HG02642 (cell line): ENCODE measurements around the gene EFCAB6.

ENCODE experiments used
- ATAC-seq: cut with Tn5 transposase; IDR thresholded peaks from one replicate; pipeline ENCODE4 v1.9.1; 2021; ENCODE audit warnings: mild to moderate bottlenecking; ENCODE audit not compliant: unreplicated experiment, poor library complexity

The EFCAB6 gene, protein sequence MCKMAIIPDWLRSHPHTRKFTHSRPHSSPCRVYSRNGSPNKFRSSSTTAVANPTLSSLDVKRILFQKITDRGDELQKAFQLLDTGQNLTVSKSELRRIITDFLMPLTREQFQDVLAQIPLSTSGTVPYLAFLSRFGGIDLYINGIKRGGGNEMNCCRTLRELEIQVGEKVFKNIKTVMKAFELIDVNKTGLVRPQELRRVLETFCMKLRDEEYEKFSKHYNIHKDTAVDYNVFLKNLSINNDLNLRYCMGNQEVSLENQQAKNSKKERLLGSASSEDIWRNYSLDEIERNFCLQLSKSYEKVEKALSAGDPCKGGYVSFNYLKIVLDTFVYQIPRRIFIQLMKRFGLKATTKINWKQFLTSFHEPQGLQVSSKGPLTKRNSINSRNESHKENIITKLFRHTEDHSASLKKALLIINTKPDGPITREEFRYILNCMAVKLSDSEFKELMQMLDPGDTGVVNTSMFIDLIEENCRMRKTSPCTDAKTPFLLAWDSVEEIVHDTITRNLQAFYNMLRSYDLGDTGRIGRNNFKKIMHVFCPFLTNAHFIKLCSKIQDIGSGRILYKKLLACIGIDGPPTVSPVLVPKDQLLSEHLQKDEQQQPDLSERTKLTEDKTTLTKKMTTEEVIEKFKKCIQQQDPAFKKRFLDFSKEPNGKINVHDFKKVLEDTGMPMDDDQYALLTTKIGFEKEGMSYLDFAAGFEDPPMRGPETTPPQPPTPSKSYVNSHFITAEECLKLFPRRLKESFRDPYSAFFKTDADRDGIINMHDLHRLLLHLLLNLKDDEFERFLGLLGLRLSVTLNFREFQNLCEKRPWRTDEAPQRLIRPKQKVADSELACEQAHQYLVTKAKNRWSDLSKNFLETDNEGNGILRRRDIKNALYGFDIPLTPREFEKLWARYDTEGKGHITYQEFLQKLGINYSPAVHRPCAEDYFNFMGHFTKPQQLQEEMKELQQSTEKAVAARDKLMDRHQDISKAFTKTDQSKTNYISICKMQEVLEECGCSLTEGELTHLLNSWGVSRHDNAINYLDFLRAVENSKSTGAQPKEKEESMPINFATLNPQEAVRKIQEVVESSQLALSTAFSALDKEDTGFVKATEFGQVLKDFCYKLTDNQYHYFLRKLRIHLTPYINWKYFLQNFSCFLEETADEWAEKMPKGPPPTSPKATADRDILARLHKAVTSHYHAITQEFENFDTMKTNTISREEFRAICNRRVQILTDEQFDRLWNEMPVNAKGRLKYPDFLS (N-terminal part only)

DNA sequence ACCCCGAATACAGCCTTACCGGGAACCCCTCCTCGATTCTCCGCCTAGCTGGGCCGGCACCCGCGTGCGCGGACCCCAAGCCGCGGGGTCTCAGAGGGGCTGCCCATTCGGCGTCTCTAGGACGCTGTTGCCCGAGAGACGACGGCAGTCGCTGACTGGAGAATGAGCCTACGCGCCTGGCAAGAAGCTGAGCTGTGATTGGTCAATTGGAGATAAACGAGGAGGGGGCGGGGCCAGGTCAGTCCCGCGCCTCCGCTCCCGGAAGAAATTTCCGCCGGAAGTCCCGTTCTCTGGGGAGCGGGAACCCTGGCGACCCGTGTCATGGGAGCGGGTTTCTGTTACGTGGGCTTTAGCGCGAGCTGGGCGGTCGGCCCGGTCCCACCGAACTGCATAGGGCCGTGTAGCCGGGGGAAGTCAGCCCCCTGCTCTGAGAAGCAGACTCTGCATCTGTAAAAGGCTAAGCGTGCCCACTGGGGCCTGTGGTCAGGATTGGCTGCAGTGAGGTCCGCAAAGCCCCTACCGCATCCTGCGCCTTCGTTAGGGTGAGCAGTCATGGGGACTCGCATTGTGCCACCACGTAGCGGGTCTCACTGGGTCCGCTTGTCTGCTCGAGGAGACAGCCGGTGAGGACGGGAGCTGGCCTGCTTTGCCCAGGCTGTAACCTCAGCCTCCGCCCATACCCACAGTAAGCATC lies at the start of gene EFCAB6:
Gene EFCAB6 (minus strand): TSS at position 157 of the 694 bp plus-strand sequence. CDS start 29,987 bp downstream, outside the sequence.
- peak; percentile 91 for ATAC-seq

DNA sequence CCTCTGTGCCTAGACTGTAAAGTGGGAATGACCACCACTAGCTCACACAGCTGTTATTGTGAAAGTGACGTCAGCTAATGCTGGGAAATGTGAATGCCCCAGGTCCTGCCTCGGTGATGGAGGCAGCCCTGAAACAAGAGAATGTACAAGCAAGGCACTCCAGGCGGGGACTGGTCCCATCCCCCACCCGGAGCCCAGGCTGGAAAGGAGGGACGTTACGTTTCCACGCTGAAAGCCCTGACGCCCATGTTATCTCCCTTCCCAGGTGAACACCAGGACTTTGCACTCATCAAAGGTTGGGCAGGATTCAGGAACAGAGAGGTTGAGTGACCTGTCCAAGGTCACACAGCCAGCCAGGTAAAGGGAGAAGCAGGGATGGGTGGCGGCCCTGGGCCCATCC lies 49.4 kb upstream of the EFCAB6 start:
- no peak for ATAC-seq

DNA sequence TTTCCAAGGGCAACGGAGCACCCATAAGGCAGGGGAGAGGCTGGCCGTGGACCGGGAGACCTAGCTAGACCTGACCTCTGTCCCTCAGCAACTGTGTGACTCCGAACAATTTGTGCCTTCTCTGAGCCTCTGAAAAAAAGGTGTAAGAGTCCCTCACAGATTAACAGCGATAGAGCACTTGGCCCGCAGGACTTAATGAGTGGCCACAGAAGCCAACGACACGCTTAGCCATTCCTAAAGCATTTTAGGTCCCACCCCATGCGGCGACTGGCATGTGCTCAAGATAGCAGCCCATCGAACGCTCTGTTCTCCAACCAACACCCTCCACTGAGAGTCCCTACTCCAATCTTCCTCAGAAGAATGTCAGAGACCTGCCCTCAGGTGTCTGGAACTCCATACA lies 48.7 kb upstream of the EFCAB6 start:
- no peak for ATAC-seq

DNA sequence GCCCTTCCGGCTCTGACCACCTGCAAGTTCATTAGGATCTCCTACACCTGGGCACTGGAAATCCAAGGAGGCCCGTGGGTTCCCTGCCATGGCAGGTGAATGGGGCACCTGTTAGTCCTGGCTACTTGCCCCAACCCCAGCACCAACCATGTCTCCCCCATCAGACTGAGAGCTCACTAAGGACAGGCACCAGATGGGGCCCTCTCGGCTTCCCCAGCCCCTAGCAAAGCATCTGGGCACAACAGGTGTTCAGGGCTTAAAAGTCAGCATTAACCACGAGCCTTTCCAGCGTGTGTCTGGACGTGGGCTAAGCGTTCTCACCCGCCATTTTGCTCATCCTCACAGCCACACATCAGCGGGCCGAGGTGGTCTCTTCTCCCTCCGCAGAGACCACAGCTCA lies 48.0 kb upstream of the EFCAB6 start:
- ATAC-seq: no peak

DNA sequence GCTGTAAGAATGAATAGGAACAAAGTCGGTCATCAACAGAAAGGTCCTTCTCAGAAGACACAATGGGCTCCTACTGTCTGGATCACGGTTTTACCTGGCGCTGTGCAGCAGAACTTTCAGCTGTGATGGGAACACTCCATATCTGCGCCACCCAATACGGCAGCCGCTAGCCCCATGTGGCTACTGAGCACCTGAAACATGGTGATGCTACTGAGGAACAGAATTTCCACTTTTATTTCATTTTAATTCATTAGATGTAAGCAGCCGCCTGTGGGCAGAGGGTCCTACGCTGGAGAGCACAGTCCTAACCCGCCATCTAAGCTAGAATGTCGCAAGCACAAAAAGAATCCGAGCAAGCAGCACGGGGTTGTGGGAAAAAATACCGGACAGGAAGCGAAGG lies 47.5 kb upstream of the EFCAB6 start:
- ATAC-seq: no peak

DNA sequence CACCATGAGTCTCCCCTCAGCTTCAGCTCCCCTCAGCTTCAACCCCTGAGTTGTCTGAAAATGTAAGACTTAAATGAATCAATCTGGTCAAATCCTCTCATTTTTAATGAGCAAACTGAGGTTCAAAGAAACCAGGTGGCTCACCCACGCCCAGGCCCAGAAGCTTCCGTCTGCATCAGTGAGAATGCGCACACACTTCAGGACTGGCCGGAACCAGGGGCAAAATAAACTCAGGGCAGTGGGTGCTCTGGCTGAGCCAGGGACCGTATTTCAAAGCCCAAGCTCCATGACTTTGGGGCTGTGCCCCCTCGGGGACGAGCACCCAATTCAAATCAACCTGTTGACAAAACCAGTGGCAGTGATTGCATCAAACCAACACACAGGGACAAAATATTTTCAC lies 47.1 kb upstream of the EFCAB6 start:
- ATAC-seq: no peak

DNA sequence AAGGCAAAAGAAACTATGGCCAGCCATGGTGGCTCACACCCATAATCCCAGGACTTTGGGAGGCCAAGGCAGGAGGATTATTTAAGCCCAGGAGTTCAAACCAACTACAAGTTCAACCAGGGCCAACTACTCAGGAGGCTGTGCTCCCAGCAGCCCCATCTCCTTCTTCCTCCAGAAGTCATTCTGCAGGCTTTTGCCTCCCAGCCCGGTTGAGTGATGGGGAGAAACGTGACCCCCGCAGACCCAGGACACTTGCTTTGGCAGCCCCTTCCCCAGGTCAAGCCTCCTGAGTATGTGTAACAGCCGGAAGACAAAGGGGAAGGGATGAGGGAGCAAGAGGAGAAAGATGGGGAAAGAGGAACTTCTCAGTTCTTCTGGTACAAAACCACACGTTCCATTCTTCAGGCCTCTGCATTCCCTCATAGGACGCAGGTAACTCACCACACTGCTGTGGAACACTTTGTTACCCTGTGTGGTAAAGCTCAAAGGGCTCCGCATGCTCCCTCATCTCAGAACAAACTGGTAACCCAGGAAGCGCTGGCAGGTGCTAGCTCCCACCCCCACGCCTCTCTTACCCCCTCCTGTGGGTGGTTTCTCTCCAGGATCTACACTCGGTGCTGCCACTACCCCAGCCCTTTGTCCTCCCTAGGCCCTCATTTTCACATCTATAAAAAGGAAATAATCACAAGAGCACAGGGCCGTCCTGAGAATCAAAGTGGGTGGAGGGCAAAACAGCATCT lies 46.2 kb upstream of the EFCAB6 start:
- no peak for ATAC-seq

DNA sequence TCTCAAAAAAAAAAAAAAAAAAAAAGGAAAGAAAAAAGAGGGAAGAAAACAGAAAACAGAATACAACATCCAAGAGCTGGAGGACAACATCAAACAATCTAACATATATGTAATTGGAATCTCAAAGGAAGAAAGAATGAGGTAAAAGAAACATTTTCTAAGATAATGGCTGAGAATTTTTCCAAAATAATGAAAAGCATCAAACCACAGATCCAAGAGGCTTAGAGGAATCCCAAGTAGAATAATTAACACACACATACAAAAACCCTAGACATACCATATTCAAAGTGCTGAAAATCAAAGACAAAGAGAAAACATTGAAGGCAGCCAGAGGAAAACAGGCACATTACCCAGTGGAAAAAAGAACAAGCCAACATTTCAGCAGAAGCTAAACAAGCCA lies 45.3 kb upstream of the EFCAB6 start:
- no peak for ATAC-seq

DNA sequence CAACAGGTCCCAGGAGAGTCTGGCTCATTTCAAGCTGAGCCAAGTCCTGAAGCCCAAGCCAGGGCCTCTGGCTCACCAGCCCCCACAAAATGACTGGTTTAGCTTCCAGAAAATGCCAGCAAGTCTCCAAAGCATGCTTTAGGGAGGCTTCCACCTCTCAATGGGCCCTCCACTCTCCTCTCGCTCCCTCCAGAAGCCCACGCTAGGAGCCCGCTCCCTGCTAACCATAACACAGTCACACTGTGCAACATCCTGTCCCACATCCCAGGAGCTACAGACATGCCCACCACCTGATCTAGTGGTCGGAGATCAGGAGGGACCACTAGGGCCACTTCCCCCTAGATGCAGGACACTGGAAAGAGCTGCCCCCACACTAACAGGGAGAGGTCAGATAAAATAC lies 43.3 kb upstream of the EFCAB6 start:
- ATAC-seq: no peak

DNA sequence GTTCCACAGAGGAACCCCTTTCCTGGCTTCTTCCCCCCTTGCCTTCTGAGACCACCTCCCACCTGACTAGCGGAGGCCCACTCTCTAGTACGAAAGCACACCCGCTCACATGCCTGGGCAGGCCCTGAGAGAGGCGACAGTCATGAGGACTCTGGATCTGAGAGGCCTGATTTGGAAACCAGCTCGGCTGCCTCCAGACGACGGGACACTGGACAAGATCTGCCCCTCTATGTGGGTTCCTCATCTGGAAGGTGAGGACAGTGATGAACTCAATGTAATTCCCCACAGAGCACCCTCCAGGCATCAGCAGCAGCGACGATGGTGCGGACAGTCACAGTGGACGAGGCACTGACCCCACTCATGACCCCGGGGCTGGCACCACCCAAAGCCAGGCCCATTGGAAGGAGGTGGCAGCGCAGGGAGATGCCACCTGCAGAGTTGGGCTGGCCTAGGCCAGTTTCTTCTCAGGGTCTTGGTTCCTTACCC lies 42.7 kb upstream of the EFCAB6 start:
- no peak for ATAC-seq

DNA sequence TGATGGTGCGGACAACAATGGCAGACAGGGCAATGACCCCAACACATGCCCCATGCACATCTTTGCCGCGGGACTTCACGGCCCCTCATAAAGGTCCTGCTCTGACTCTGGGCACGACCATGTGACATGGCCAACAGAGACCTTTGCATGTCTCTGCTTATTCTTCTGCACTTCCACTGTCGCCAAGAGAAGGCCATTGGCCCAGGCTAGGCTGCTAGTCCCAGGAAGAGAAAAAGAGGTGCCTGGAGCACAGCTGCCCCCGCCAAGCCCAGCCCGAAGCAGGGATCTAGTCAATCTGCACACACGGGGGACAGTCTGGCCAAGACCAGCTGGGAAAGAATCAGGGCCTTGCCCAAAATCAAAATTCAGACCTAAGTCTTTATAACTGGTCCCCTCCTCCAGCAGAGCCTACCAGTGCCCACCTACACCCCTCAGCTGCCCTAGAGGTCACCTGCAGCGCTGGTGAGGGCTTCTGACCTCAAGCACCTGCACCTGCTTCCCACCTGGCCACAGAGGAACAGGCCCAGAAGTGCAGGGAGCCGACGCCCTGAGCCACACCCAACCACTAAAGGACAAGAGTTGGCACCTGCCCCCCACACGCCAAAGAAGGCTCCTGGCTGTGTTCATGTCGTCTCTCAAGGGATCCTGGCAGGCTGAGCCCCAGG lies 42.1 kb upstream of the EFCAB6 start:
- ATAC-seq: no peak

DNA sequence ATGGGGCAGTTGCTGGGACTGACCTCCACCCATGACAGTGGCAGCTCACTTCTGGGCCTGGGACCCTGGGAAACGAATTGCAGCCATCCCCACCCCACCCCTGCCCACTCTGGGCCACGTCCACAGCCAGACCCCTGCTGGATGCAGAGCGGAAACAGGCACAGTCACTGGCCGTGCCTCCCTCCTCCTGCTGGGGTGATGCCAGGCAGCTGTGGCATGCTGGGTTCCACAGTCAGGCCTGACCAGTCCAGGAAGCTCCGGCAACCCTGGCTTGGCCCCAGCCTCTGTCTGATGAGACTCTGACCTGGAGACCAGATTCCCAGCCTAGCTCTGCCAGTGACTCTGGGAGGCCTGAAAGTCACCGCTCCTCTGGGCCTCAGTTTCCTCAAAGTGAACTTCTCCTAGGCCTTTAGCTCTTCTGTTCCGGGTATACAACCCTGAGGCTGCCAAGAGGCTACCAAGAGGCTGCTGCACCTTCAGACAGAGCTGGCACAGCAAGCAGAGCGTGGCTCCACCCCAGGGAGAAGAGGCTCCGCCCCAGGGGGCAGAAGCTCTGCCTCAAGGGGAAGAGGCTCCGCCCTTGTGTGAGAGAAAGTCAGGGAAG lies 41.3 kb upstream of the EFCAB6 start:
- ATAC-seq: no peak

DNA sequence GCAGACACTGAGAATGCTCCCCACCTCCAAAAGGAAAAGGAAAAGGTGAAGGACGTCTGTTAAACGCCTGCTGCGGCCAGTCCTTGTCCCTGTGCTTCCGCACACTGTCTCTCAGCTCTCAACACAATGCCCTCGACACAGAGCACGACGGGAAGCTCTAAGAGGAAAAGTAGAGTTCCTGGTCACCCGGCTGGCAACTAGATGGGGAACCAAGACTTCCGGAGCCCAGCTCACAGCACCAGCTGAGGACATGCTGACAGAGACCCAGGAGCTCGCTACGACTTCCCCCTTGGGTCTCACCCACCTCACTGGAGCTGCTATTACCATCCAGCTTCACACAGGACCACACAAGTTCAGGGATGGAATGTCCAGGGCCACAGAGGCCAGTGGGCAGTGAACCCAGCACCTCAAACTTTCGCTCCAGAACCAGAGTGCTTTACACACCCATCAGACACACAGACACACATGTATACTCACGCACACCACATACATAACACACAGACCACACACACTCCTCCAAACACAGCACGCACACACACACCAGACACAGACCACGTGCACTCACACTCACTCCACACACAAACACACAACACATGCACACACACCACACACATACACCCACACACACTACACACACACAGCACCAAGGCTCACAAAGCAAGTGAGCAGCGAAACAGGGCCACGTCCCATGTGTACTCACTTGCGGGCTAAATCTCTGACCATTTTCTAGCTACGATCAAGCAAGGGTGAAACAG lies 40.6 kb upstream of the EFCAB6 start:
- no peak for ATAC-seq

DNA sequence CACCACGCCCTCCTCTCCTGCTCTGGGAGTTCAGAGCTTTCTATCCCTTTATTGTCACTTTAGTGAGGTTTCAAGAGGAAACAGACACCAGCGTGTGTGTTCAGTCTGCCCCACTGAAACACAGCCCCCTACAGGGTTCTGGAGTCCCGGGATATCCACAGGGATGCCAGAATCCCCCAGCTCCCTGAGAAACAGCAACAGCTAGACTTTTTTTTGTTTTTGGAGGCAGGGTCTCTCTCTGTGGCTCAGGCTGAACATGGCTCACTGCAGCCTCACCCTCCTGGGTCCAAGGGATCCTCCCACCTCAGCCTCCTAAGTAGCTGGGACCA lies 39.8 kb upstream of the EFCAB6 start:
- no peak for ATAC-seq

DNA sequence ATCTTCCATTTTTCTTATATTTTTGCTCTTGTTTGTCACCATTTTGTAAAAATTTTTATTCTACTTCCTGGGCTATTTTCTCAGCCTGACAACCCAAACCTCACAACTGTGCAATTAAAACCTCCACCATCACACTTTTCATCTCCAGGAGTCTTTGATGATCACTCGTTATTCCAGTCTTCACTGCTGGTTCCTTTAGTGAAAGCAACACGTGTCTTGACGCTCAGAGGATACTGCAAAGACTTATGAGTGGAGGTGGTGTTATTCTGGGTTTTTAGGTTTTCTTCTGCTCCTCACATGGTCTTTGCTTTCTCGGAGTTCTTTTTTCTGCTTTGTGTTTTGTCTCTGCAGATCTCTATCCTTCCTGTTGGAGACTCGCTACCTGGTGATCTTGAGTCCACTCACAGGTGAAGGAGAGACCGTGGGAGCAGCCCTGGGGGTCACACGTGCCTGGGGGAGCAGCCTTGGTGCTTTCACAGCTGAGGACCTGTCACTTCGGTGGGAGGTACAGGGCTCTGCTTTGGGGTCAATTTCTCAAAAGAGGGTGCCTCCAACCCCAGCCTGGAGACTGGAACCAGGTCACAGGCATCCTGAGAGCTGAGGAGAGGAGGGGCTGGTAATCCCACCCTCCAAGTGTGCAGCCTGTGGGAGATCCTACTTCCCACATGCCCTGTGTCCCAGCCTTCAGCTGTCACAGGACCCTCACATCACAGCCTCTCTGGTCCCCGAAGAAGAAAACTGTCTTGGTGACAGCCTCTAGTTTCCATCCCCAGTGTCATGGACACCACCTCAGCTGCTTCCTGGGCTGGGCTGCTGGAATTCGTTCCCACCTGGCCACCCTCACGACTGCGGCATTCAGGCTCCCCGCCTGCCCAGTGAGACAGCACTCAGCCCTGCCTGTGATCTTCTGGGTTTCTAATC lies 39.2 kb upstream of the EFCAB6 start:
- ATAC-seq: no peak

DNA sequence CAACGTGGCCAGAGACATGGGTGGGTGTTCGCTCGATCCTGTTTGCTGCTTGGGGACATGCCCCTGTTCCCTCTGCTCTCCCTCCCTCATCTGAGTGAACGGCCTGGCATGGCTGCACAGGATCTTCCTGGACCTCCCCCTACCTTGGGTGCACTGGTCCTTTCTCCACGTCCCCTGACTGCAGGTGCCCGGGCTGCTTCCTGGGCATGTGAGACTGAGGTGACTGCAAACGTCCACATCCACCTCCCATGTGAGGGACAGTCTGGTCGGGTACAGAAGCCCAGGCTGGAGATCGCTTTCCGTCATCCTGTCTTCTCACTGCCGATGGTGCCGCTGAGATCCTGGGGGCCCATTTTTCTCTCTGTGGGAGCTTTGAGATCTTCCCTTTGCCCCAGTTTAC lies 38.4 kb upstream of the EFCAB6 start:
- no peak for ATAC-seq

DNA sequence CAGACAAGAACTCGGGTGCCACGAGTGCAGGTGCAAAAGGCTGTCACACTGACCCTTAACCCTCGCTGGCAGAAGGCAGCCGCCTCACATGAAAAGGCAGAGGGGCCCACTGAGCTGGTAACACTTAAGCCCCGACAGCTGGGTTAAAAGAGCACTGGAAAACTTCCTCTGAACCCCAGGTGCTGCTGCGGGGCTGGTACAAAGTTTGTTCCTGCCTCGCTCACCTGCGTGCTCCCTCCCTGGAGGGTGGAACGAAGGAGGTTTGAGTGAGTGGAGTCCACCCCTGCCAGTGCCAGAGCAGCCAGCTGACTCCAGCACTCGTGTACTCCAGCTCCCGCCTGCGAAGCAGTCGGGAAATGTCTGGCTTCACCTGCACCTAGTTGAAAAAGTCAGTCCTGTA lies 37.6 kb upstream of the EFCAB6 start:
- no peak for ATAC-seq
